ENCODE measurements around the gene OR1I1.

The OR1I1 gene

GRCh38 chr19:15118248-15118647 lies 36.2 kb downstream of the OR1I1 start:
- Mint-ChIP-seq H3K27me3 (no peaks in the 10 kb centered on the region), H3K36me3 (peaks cover 24% of the 10 kb centered on the region), H3K4me1 (peaks cover 2% of the 10 kb centered on the region), H3K9me3 (no peaks in the 10 kb centered on the region), H3K4me3 (no peak overlapping the region), H3K27ac (no peak overlapping the region)
- ATAC-seq (ENCODE audit: low read depth): no peak
- DNase-seq (ENCODE audit: low spot score in 2 of 2): no peak

GRCh38 chr19:15118789-15119494 lies 36.9 kb downstream of the OR1I1 start:
- DNase-seq (ENCODE audit: low spot score in 2 of 2) (no peak), ATAC-seq (ENCODE audit: low read depth) (no peak)
- Mint-ChIP-seq H3K4me1 (peaks cover 3% of the 10 kb centered on the region), H3K27me3 (no peaks in the 10 kb centered on the region), H3K27ac (no peak overlapping the region), H3K36me3 (peaks cover 24% of the 10 kb centered on the region), H3K9me3 (no peaks in the 10 kb centered on the region), H3K4me3 (no peak overlapping the region)

- Mint-ChIP-seq H3K4me3 (no peak overlapping the region), H3K27me3 (no peaks in the 10 kb centered on the region), H3K27ac (no peak overlapping the region), H3K9me3 (no peaks in the 10 kb centered on the region), H3K36me3 (peaks cover 24% of the 10 kb centered on the region), H3K4me1 (peaks cover 15% of the 10 kb centered on the region)
- no peak for ATAC-seq (ENCODE audit: low read depth)
- DNase-seq (ENCODE audit: low spot score in 2 of 2): no peak
Measured at GRCh38 chr19:15120135-15121026, 38.4 kb downstream of the OR1I1 start.

- ATAC-seq (ENCODE audit: low read depth) (no peak), DNase-seq (ENCODE audit: low spot score in 2 of 2) (no peak)
- H3K27me3 Mint-ChIP-seq: peaks cover 3% of the 10 kb centered on the region
- H3K4me1 Mint-ChIP-seq: peaks cover 15% of the 10 kb centered on the region
- H3K9me3 Mint-ChIP-seq: no peaks in the 10 kb centered on the region
- peak overlapping the region; percentile 12 for H3K4me3 Mint-ChIP-seq
- no peak overlapping the region for H3K27ac Mint-ChIP-seq
- H3K36me3 Mint-ChIP-seq: peaks cover 24% of the 10 kb centered on the region
Measured at GRCh38 chr19:15122331-15123030, 40.5 kb downstream of the OR1I1 start.

GRCh38 chr19:15123031-15123890 lies 41.2 kb downstream of the OR1I1 start:
- Mint-ChIP-seq H3K4me3 (peak overlapping the region; percentile 21), H3K27me3 (peaks cover 5% of the 10 kb centered on the region), H3K36me3 (peaks cover 24% of the 10 kb centered on the region), H3K4me1 (peaks cover 15% of the 10 kb centered on the region), H3K27ac (no peak overlapping the region), H3K9me3 (no peaks in the 10 kb centered on the region)
- no peak for ATAC-seq (ENCODE audit: low read depth)
- no peak for DNase-seq (ENCODE audit: low spot score in 2 of 2)

GRCh38 chr19:15123900-15124299 lies 41.9 kb downstream of the OR1I1 start:
- DNase-seq (ENCODE audit: low spot score in 2 of 2) (no peak), ATAC-seq (ENCODE audit: low read depth) (no peak)
- Mint-ChIP-seq H3K27ac (peak overlapping the region; percentile 99), H3K9me3 (no peaks in the 10 kb centered on the region), H3K27me3 (peaks cover 6% of the 10 kb centered on the region), H3K4me3 (peak overlapping the region; percentile 97), H3K36me3 (peaks cover 18% of the 10 kb centered on the region), H3K4me1 (peaks cover 15% of the 10 kb centered on the region)

GRCh38 chr19:15124572-15125231 lies 42.7 kb downstream of the OR1I1 start:
- H3K4me3 Mint-ChIP-seq: peak overlapping the region; percentile 97
- peaks cover 13% of the 10 kb centered on the region for H3K36me3 Mint-ChIP-seq
- peak; percentile 11 to 37 for DNase-seq (ENCODE audit: low spot score in 2 of 2)
- H3K4me1 Mint-ChIP-seq: peaks cover 15% of the 10 kb centered on the region
- peak overlapping the region; percentile 99 for H3K27ac Mint-ChIP-seq
- peaks cover 7% of the 10 kb centered on the region for H3K27me3 Mint-ChIP-seq
- no peak for ATAC-seq (ENCODE audit: low read depth)
- no peaks in the 10 kb centered on the region for H3K9me3 Mint-ChIP-seq

GRCh38 chr19:15125232-15126067 lies 43.4 kb downstream of the OR1I1 start:
- DNase-seq (ENCODE audit: low spot score in 2 of 2): peak; percentile 97 to 98
- Mint-ChIP-seq H3K36me3 (peaks cover 13% of the 10 kb centered on the region), H3K27me3 (peaks cover 7% of the 10 kb centered on the region), H3K9me3 (no peaks in the 10 kb centered on the region), H3K27ac (peak overlapping the region; percentile 99), H3K4me3 (peak overlapping the region; percentile 97), H3K4me1 (peaks cover 15% of the 10 kb centered on the region)
- ATAC-seq (ENCODE audit: low read depth): peak; percentile 86

- Mint-ChIP-seq H3K27ac (peak overlapping the region; percentile 99), H3K4me3 (no peak overlapping the region), H3K4me1 (peaks cover 15% of the 10 kb centered on the region), H3K9me3 (no peaks in the 10 kb centered on the region), H3K36me3 (peaks cover 6% of the 10 kb centered on the region), H3K27me3 (peaks cover 7% of the 10 kb centered on the region)
- ATAC-seq (ENCODE audit: low read depth) (no peak), DNase-seq (ENCODE audit: low spot score in 2 of 2) (no peak)
Measured at GRCh38 chr19:15126131-15126910, 44.3 kb downstream of the OR1I1 start.

- ATAC-seq (ENCODE audit: low read depth): no peak
- Mint-ChIP-seq H3K27me3 (peaks cover 8% of the 10 kb centered on the region), H3K4me3 (no peak overlapping the region), H3K4me1 (peaks cover 12% of the 10 kb centered on the region), H3K36me3 (no peaks in the 10 kb centered on the region), H3K27ac (no peak overlapping the region), H3K9me3 (no peaks in the 10 kb centered on the region)
- DNase-seq (ENCODE audit: low spot score in 2 of 2): no peak
Measured at GRCh38 chr19:15128162-15128770, 46.3 kb downstream of the OR1I1 start.

GRCh38 chr19:15129856-15130585 lies 48.0 kb downstream of the OR1I1 start:
- Mint-ChIP-seq H3K4me3 (no peak overlapping the region), H3K27ac (no peak overlapping the region), H3K27me3 (peaks cover 12% of the 10 kb centered on the region), H3K36me3 (no peaks in the 10 kb centered on the region), H3K9me3 (no peaks in the 10 kb centered on the region), H3K4me1 (peaks cover 3% of the 10 kb centered on the region)
- DNase-seq (ENCODE audit: low spot score in 2 of 2) (no peak), ATAC-seq (ENCODE audit: low read depth) (no peak)

All from memory B cell (primary cell).